ENCODE data around the gene RHBDF1.

RHBDF1 gene

DNA sequence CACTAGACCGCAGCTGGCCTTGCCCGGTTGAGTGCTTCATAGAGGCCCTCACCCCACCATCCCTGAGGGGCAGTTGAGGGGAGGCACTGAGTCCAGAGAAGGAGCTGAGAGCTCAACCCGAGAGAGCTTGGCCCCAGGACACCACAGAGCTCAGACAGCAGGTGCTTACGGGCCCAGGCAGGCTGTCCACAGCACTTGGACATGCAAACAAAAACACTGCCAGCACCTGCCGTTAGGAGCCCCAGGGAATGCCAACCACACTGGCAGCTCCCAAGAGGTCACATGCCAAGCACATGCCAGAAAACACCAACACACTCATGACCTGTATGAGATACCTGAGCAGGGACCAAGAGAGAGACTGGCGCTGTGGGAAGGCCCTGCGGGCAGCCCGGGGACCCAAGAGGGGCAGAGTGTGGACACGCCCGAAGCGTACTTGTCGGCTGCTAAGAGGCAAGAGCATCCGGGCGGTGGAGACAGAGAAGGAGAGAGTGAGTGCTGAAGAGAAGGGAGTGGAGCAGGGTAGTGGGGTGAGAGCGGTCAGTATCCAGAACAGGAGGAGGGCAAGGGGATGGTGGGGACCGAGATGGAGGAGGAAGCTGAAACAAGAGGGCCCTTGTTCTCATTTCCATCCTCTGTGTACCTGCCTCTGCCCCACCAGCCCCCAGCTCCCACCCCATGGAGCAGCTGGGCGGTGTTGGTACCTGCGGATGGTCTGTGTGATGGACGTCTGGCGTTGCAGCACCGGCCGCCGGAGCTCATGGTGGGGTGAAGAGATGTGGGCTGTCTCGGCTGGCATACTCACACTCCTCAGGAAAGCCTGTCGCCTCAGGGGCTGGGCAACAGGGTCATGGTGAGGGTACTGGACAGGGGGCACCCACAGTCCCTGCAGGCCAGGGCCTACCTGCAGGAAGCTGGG lies 8.2 kb downstream of the RHBDF1 start:
- Histone ChIP-seq H3K4me1 (ENCODE audit: control insufficient read depth, low read length) (no peaks in the 10 kb centered on the region), H4K20me1 (ENCODE audit: control insufficient read depth, insufficient read depth, low read depth, low read length) (no peaks in the 10 kb centered on the region), H3K27me3 (ENCODE audit: control insufficient read depth, low read length) (peaks cover 15% of the 10 kb centered on the region; the same call in 1 of the 2 replicates), H3K79me2 (ENCODE audit: control insufficient read depth, low read length) (no peaks in the 10 kb centered on the region), H3F3A (ENCODE audit: control insufficient read depth, insufficient read depth) (no peaks in the 10 kb centered on the region), H3K9me2 (replicated peaks; ENCODE audit: control insufficient read depth, low read length) (no peaks in the 10 kb centered on the region), H3K4me3 (ENCODE audit: low read length) (no peak overlapping the region), H3K9me3 (ENCODE audit: control insufficient read depth, insufficient read depth, low read length) (no peaks in the 10 kb centered on the region), H3K36me3 (ENCODE audit: control insufficient read depth, low read length) (no peaks in the 10 kb centered on the region; the same call in 1 of the 2 replicates), H3K27ac (ENCODE audit: low read depth, low read length) (no peak overlapping the region), H3K4me2 (ENCODE audit: low read length) (no peak overlapping the region)
- no peak for TF ChIP-seq EZH2phosphoT487 (IDR thresholded peaks at IDR 0.05; ENCODE audit: borderline replicate concordance, low read length)
- TF ChIP-seq, protein P1, sequence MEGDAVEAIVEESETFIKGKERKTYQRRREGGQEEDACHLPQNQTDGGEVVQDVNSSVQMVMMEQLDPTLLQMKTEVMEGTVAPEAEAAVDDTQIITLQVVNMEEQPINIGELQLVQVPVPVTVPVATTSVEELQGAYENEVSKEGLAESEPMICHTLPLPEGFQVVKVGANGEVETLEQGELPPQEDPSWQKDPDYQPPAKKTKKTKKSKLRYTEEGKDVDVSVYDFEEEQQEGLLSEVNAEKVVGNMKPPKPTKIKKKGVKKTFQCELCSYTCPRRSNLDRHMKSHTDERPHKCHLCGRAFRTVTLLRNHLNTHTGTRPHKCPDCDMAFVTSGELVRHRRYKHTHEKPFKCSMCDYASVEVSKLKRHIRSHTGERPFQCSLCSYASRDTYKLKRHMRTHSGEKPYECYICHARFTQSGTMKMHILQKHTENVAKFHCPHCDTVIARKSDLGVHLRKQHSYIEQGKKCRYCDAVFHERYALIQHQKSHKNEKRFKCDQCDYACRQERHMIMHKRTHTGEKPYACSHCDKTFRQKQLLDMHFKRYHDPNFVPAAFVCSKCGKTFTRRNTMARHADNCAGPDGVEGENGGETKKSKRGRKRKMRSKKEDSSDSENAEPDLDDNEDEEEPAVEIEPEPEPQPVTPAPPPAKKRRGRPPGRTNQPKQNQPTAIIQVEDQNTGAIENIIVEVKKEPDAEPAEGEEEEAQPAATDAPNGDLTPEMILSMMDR (IDR thresholded peaks at IDR 0.05; ENCODE audit: low read depth, low read length, poor library complexity, severe bottlenecking) = no peak

DNA sequence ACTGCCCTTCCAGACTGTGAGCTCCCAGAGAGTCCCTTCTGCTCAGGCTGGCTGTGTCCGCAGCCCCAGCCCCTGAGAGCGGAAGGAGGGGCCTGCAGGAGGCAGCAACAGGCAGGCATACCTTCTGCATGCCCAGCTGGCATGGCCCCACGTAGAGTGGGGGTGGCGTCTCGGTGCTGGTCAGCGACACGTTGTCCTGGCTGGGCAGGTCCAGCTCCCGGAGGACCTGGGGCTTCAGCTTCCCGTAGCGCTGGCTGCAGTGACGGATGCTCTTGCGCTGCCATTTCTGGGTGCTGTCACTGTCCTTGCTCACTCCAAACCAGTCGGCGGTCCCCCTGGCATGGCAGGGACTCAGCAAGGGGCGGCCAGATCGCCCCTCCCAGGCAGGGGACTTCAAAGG lies 9.0 kb downstream of the RHBDF1 start:
- H3K27me3 ChIP-seq (ENCODE audit: control insufficient read depth, low read length) = peaks cover 10% of the 10 kb centered on the region; the same call in 1 of the 2 replicates
- peaks cover 8% of the 10 kb centered on the region for H3K36me3 ChIP-seq (ENCODE audit: control insufficient read depth, low read length)
- no peak overlapping the region for H3K4me2 ChIP-seq (ENCODE audit: low read length)
- H3K27ac ChIP-seq (ENCODE audit: low read depth, low read length) = no peak overlapping the region
- no peaks in the 10 kb centered on the region for H3F3A ChIP-seq (ENCODE audit: control insufficient read depth, insufficient read depth)
- no peak overlapping the region for H3K4me3 ChIP-seq (ENCODE audit: low read length)
- TF ChIP-seq, protein P1 (IDR thresholded peaks at IDR 0.05; ENCODE audit: low read depth, low read length, poor library complexity, severe bottlenecking) = no peak
- TF ChIP-seq EZH2phosphoT487 (IDR thresholded peaks at IDR 0.05; ENCODE audit: borderline replicate concordance, low read length) = no peak
- H3K9me3 ChIP-seq (ENCODE audit: control insufficient read depth, insufficient read depth, low read length) = no peaks in the 10 kb centered on the region
- H3K79me2 ChIP-seq (ENCODE audit: control insufficient read depth, low read length) = no peaks in the 10 kb centered on the region
- H3K4me1 ChIP-seq (ENCODE audit: control insufficient read depth, low read length) = no peaks in the 10 kb centered on the region
- H3K9me2 ChIP-seq (replicated peaks; ENCODE audit: control insufficient read depth, low read length) = no peaks in the 10 kb centered on the region
- no peaks in the 10 kb centered on the region for H4K20me1 ChIP-seq (ENCODE audit: control insufficient read depth, insufficient read depth, low read depth, low read length)

DNA sequence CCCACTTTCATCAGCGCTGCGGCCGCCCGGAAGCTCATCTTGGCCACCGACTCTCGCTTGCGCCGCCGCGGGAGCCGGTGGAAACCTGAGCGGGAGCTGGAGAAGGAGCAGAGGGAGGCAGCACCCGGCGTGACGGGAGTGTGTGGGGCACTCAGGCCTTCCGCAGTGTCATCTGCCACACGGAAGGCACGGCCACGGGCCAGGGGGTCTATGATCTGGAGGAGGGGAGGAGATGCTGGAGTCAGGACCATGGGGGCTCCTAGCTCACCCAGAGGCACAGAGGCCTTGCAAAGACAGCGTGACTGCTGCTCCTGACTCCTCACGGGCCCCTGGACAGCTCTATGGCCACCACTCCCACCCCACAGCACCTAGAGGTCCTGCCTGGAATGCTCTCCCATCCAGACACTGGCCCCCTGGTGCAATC lies 9.5 kb downstream of the RHBDF1 start:
- no peaks in the 10 kb centered on the region for H3K9me2 ChIP-seq (replicated peaks; ENCODE audit: control insufficient read depth, low read length)
- no peak overlapping the region for H3K4me2 ChIP-seq (ENCODE audit: low read length)
- H3K4me1 ChIP-seq (ENCODE audit: control insufficient read depth, low read length) = no peaks in the 10 kb centered on the region
- no peaks in the 10 kb centered on the region for H3K79me2 ChIP-seq (ENCODE audit: control insufficient read depth, low read length)
- H3K27me3 ChIP-seq (ENCODE audit: control insufficient read depth, low read length) = peaks cover 10% of the 10 kb centered on the region; the same call in 1 of the 2 replicates
- H3F3A ChIP-seq (ENCODE audit: control insufficient read depth, insufficient read depth) = no peaks in the 10 kb centered on the region
- no peak for TF ChIP-seq EZH2phosphoT487 (IDR thresholded peaks at IDR 0.05; ENCODE audit: borderline replicate concordance, low read length)
- TF ChIP-seq, protein P1 (IDR thresholded peaks at IDR 0.05; ENCODE audit: low read depth, low read length, poor library complexity, severe bottlenecking) = no peak
- H3K36me3 ChIP-seq (ENCODE audit: control insufficient read depth, low read length) = peaks cover 13% of the 10 kb centered on the region
- H3K4me3 ChIP-seq (ENCODE audit: low read length) = no peak overlapping the region
- H3K27ac ChIP-seq (ENCODE audit: low read depth, low read length) = no peak overlapping the region
- no peaks in the 10 kb centered on the region for H3K9me3 ChIP-seq (ENCODE audit: control insufficient read depth, insufficient read depth, low read length)
- no peaks in the 10 kb centered on the region for H4K20me1 ChIP-seq (ENCODE audit: control insufficient read depth, insufficient read depth, low read depth, low read length)
